IMR-90 (cell line): ENCODE measurements around the gene SPEG. TPM values are rescaled to one million over a fixed set of nuclear protein-coding genes. Genes with fewer than 3 reads are reported as not detected.
A peak's percentile ranks its signal among the peaks of the same experiment; 100 is the strongest.

Experiments used
- ATAC-seq: fragments of 200-7000 bp; cut with Tn5 transposase; 2 replicates; pipeline ENCODE4 v1.9.1; 2020; ENCODE audit warnings: low read depth, mild to moderate bottlenecking, moderate library complexity
- BruUV-seq: library from RNA; stranded (reverse); fragments of 400-500 nt; replicated peaks from 2 replicates; lab custom pipeline; 2021; lab: Mats Ljungman, UMichigan
- CTCF ChIA-PET: fragments of 300-600 bp; formaldehyde crosslinking; extraction: SDS; loops from one replicate; lab custom pipeline; 2021; ENCODE audit warnings: antibody characterized with exemption; lab: Yijun Ruan, JAX
- POLR2A ChIA-PET: fragments of 300-600 bp; sonication (Branson Sonifier 250); formaldehyde crosslinking; loops from one replicate; lab custom pipeline; 2022; ENCODE audit warnings: antibody characterized with exemption; ENCODE audit not compliant: unreplicated experiment; lab: Charles Lee
- DNase-seq: peaks from one replicate; pipeline ENCODE4 v3.0.0; 2013
- H2AFZ ChIP-seq: replicated peaks from 2 replicates; pipeline ENCODE3; 2013; ENCODE audit warnings: low read length, mild to moderate bottlenecking; ENCODE audit not compliant: poor library complexity
- H2AK5ac ChIP-seq: 2 replicates; pipeline ENCODE4 v1.6.1; 2013; ENCODE audit warnings: low read depth, low read length, inconsistent platforms
- H2AK9ac ChIP-seq: replicated peaks from 2 replicates; pipeline ENCODE3; 2013; ENCODE audit warnings: mild to moderate bottlenecking, low read depth, low read length, moderate library complexity; ENCODE audit not compliant: poor library complexity
- H2BK120ac ChIP-seq: 2 replicates; pipeline ENCODE4 v1.6.1; 2013; ENCODE audit warnings: low read depth, low read length, inconsistent platforms
- H2BK15ac ChIP-seq: 3 replicates; pipeline ENCODE4 v1.6.1; 2013; ENCODE audit warnings: low read depth, low read length, inconsistent platforms
- H2BK20ac ChIP-seq: 2 replicates; pipeline ENCODE4 v1.6.1; 2013; ENCODE audit warnings: low read depth, mild to moderate bottlenecking, inconsistent platforms, low read length, moderate library complexity
- H2BK5ac ChIP-seq: 2 replicates; pipeline ENCODE4 v1.6.1; 2013; ENCODE audit warnings: mild to moderate bottlenecking, low read depth, low read length, inconsistent platforms; ENCODE audit not compliant: poor library complexity, severe bottlenecking
- H3K14ac ChIP-seq: replicated peaks from 2 replicates; pipeline ENCODE4 v1.6.1; 2013; ENCODE audit warnings: low read depth, low read length, inconsistent platforms
- H3K18ac ChIP-seq: 2 replicates; pipeline ENCODE4 v1.6.1; 2013; ENCODE audit warnings: low read depth, low read length, control low read depth
- H3K23ac ChIP-seq: 2 replicates; pipeline ENCODE4 v1.6.1; 2013; ENCODE audit warnings: low read depth, low read length, inconsistent platforms
- H3K27ac ChIP-seq: 2 replicates; pipeline ENCODE4 v1.5.1; 2013; ENCODE audit warnings: mild to moderate bottlenecking, control low read depth, low read length; ENCODE audit not compliant: insufficient read depth
- H3K27me3 ChIP-seq: 2 replicates; pipeline ENCODE4 v1.6.1; 2013; ENCODE audit warnings: low read length; ENCODE audit not compliant: control insufficient read depth, insufficient read depth
- H3K36me3 ChIP-seq: 2 replicates; pipeline ENCODE4 v1.6.1; 2013; ENCODE audit warnings: low read length, mixed read lengths; ENCODE audit not compliant: control insufficient read depth, insufficient read depth
- H3K4ac ChIP-seq: 2 replicates; pipeline ENCODE4 v1.6.1; 2013; ENCODE audit warnings: low read depth, low read length, inconsistent platforms
- H3K4me1 ChIP-seq: 2 replicates; pipeline ENCODE4 v1.6.1; 2013; ENCODE audit warnings: low read length, mixed read lengths; ENCODE audit not compliant: control insufficient read depth, insufficient read depth
- H3K4me2 ChIP-seq: 2 replicates; pipeline ENCODE4 v1.6.1; 2013; ENCODE audit warnings: low read depth, mild to moderate bottlenecking, control low read depth, low read length, moderate library complexity
- H3K4me3 ChIP-seq: 2 replicates; pipeline ENCODE4 v1.5.1; 2013; ENCODE audit warnings: low read depth, mild to moderate bottlenecking, control low read depth, low read length, moderate library complexity; ENCODE audit not compliant: insufficient read depth
- H3K56ac ChIP-seq: 2 replicates; pipeline ENCODE4 v1.6.1; 2013; ENCODE audit warnings: low read length, inconsistent platforms; ENCODE audit not compliant: insufficient read depth; ENCODE audit errors: extremely low read depth
- H3K79me1 ChIP-seq, 2 experiments: 2 replicates each; pipeline ENCODE4 v1.6.1; 2013; ENCODE audit warnings: low read length in 2 of 2, inconsistent platforms in 1 of 2, low read depth in 1 of 2
- H3K9ac ChIP-seq: 2 replicates; pipeline ENCODE4 v1.6.1; 2013; ENCODE audit warnings: low read depth, low read length, control low read depth
- H3K9me1 ChIP-seq: 2 replicates; pipeline ENCODE4 v1.6.1; 2013; ENCODE audit warnings: low read length, inconsistent platforms; ENCODE audit not compliant: insufficient read depth
- H3K9me3 ChIP-seq: 2 replicates; pipeline ENCODE4 v1.6.1; 2013; ENCODE audit warnings: low read length; ENCODE audit not compliant: control insufficient read depth, insufficient read depth
- H4K20me1 ChIP-seq: 2 replicates; pipeline ENCODE4 v1.6.1; 2013; ENCODE audit warnings: low read length, inconsistent platforms; ENCODE audit not compliant: insufficient read depth
- H4K5ac ChIP-seq: 2 replicates; pipeline ENCODE4 v1.6.1; 2013; ENCODE audit warnings: mild to moderate bottlenecking, low read depth, low read length, control low read depth
- H4K8ac ChIP-seq, 2 experiments: 2 replicates each; pipeline ENCODE4 v1.6.1; 2013; ENCODE audit warnings: low read depth in 2 of 2, low read length in 2 of 2, control low read depth in 1 of 2, inconsistent platforms in 1 of 2
- H4K91ac ChIP-seq: 2 replicates; pipeline ENCODE4 v1.6.1; 2013; ENCODE audit warnings: low read depth, low read length, inconsistent platforms; ENCODE audit not compliant: insufficient read depth
- BHLHE40 ChIP-seq: fragments of 150-350 bp; IDR thresholded peaks from 2 replicates; pipeline ENCODE4 v1.6.1; 2016; ENCODE audit warnings: mild to moderate bottlenecking, low read depth, low read length
- CEBPB ChIP-seq: IDR thresholded peaks from 2 replicates; pipeline ENCODE4 v1.6.1; 2012; ENCODE audit warnings: low read depth, low read length, improper control_type of control experiment
- CHD1 ChIP-seq: IDR thresholded peaks from 2 replicates; pipeline ENCODE4 v1.6.1; 2012; ENCODE audit warnings: low read depth, low read length, improper control_type of control experiment
- FOS ChIP-seq: fragments of 150-350 bp; IDR thresholded peaks from 2 replicates; pipeline ENCODE4 v1.6.1; 2016; ENCODE audit warnings: low read depth, low read length
- MAFK ChIP-seq: IDR thresholded peaks from 2 replicates; pipeline ENCODE4 v1.6.1; 2012; ENCODE audit warnings: low read depth, low read length, improper control_type of control experiment
- MAZ ChIP-seq: IDR thresholded peaks from 2 replicates; pipeline ENCODE4 v1.6.1; 2012; ENCODE audit warnings: low read depth, mild to moderate bottlenecking, low read length, improper control_type of control experiment, moderate library complexity, borderline replicate concordance
- MXI1 ChIP-seq: IDR thresholded peaks from 2 replicates; pipeline ENCODE4 v1.6.1; 2012; ENCODE audit warnings: low read depth, mild to moderate bottlenecking, low read length, moderate library complexity, borderline replicate concordance
- NFE2L2 ChIP-seq: fragments of 150-350 bp; IDR thresholded peaks from 2 replicates; pipeline ENCODE4 v1.6.1; 2016; ENCODE audit warnings: low read depth, mild to moderate bottlenecking, low read length
- POLR2A ChIP-seq: IDR thresholded peaks from 2 replicates; pipeline ENCODE4 v1.6.1; 2012; ENCODE audit warnings: mild to moderate bottlenecking, low read depth, low read length
- RAD21 ChIP-seq: IDR thresholded peaks from 2 replicates; pipeline ENCODE4 v1.6.1; 2012; ENCODE audit warnings: low read length, improper control_type of control experiment
- RCOR1 ChIP-seq: IDR thresholded peaks from 2 replicates; pipeline ENCODE4 v1.6.1; 2012; ENCODE audit warnings: mild to moderate bottlenecking, low read length, improper control_type of control experiment; ENCODE audit not compliant: insufficient replicate concordance
- RFX5 ChIP-seq: IDR thresholded peaks from 2 replicates; pipeline ENCODE4 v1.8.0; 2012; ENCODE audit warnings: low read depth, mild to moderate bottlenecking, low read length, moderate library complexity
- SMC3 ChIP-seq: fragments of 150-350 bp; IDR thresholded peaks from 2 replicates; pipeline ENCODE4 v1.6.1; 2016; ENCODE audit warnings: low read depth, mild to moderate bottlenecking, antibody characterized with exemption, low read length, moderate library complexity
- WGBS, 2 experiments: methylation state at CpG; one replicate each; pipeline versions ENCODE4 v1.1.5 to v1.1.7; 2013; ENCODE audit warnings: missing lambda C conversion rate in 2 of 2; ENCODE audit not compliant: insufficient read length in 1 of 2; ENCODE audit errors: extremely low coverage in 2 of 2; 5-methylcytosine and 5-hydroxymethylcytosine counted together
- dilution Hi-C: fragments of 300-500 bp; cut with HindIII; formaldehyde crosslinking; loops from one replicate; pipeline ENCODE4 v1.14.3; 2018; ENCODE audit warnings: low sequenced_read_pairs; ENCODE audit not compliant: unreplicated experiment
- in situ Hi-C: fragments of 300-500 bp; cut with MboI; formaldehyde crosslinking; loops from 3 replicates; pipeline ENCODE4 v1.14.3; 2019; ENCODE audit warnings: low sequenced_read_pairs, inconsistent platforms, mixed read lengths
- intact Hi-C: fragments of 100-400 bp; cut with micrococcal nuclease; formaldehyde crosslinking; loops from 2 replicates; pipeline ENCODE4 v1.10.0; 2022
- polyA plus RNA-seq, 3 experiments: library from polyadenylated mRNA; depleted of rRNA; stranded (reverse); fragments of >200 nt; gene quantifications; 2 replicates each; pipeline ENCODE4 v1.2.3, GENCODE V29; 2012; ENCODE audit warnings: low replicate concordance in 1 of 3
- total RNA-seq: library from RNA; depleted of rRNA; stranded (reverse); fragments of >200 nt; gene quantifications from 2 replicates; pipeline ENCODE4 v1.2.3, GENCODE V29; 2012
- TF ChIP-seq, protein P1 (sequence below): conservative IDR thresholded peaks from 2 replicates; pipeline ENCODE4 v1.5.1; 2012; ENCODE audit warnings: mild to moderate bottlenecking, low read depth, low read length, improper control_type of control experiment
- TF ChIP-seq, protein P2 (sequence below): fragments of 150-350 bp; IDR thresholded peaks from 2 replicates; pipeline ENCODE4 v1.6.1; 2017; ENCODE audit warnings: mild to moderate bottlenecking, antibody characterized with exemption, low read length, low read depth
- TF ChIP-seq, protein P3 (sequence below): fragments of 150-350 bp; IDR thresholded peaks from 2 replicates; pipeline ENCODE4 v1.6.1; 2016; ENCODE audit warnings: low read depth, mild to moderate bottlenecking, low read length, moderate library complexity, borderline replicate concordance

The SPEG gene
- total and polyA plus RNA-seq, 2 of the 4 experiments (the other 2 are of a cell fraction), result 6.8 to 81.6 TPM

DNA sequence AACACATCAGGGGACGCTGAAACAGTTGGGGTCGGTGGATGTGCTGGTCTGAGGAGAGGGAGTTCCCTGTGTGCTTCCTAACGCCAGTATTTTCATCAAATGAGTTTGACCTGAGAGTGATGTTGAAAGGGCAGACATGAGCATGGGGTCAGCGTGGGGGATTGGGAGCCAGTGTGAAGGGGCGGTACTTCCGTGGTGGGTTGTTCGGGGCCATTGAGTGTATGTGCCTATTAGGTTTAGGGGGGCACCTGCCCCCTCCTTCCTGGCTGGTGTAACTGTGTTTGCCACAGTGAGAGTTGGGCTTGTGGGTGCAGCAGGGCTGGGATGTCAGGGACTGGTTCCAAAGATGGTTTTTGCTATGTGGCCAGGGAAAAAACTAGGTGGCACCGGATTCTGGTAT, 24.4 kb downstream of the SPEG start:
- intact Hi-C loops, result loop anchor here (5.0 kb wide), 1 partner anchor 63 kb away; no protein-coding TSS in a partner anchor
- no TSS peak for BruUV-seq
- Histone ChIP-seq H4K91ac (peak overlapping the region; percentile 69), H3K9me3 (no peaks in the 10 kb centered on the region), H3K27me3 (no peaks in the 10 kb centered on the region), H3K14ac (0 out of 2 replicates have a peak overlapping the region, but pooled peaks have one; percentile 31), H4K8ac (no peak overlapping the region), H2BK120ac (no peak overlapping the region), H3K36me3 (peaks cover 17% of the 10 kb centered on the region; the same call in 1 of the 2 replicates), H3K56ac (no peak overlapping the region), H2BK5ac (no peak overlapping the region), H2AK9ac (peak overlapping the region; percentile 57), H3K79me1 (peaks cover 6 to 41% of the 10 kb centered on the region in 2 experiments), H3K4ac (peak overlapping the region; percentile 64), H3K4me2 (no peak overlapping the region), H3K27ac (no peak overlapping the region), H4K5ac (no peak overlapping the region), H3K4me1 (peaks cover 29% of the 10 kb centered on the region), H3K18ac (no peak overlapping the region), H3K4me3 (no peak overlapping the region), H2AK5ac (peak overlapping the region; percentile 75; the same call in 1 of the 2 replicates), H2BK20ac (no peak overlapping the region), H2AFZ (no peak overlapping the region), H4K20me1 (no peaks in the 10 kb centered on the region), H2BK15ac (no peak overlapping the region), H3K9ac (no peak overlapping the region), H3K23ac (no peak overlapping the region), H3K9me1 (peaks cover 21% of the 10 kb centered on the region)
- in situ Hi-C loops, result no loop called here
- TF ChIP-seq RCOR1, result no peak
- TF ChIP-seq, protein P1, sequence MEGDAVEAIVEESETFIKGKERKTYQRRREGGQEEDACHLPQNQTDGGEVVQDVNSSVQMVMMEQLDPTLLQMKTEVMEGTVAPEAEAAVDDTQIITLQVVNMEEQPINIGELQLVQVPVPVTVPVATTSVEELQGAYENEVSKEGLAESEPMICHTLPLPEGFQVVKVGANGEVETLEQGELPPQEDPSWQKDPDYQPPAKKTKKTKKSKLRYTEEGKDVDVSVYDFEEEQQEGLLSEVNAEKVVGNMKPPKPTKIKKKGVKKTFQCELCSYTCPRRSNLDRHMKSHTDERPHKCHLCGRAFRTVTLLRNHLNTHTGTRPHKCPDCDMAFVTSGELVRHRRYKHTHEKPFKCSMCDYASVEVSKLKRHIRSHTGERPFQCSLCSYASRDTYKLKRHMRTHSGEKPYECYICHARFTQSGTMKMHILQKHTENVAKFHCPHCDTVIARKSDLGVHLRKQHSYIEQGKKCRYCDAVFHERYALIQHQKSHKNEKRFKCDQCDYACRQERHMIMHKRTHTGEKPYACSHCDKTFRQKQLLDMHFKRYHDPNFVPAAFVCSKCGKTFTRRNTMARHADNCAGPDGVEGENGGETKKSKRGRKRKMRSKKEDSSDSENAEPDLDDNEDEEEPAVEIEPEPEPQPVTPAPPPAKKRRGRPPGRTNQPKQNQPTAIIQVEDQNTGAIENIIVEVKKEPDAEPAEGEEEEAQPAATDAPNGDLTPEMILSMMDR, result no peak
- no peak for TF ChIP-seq CEBPB
- TF ChIP-seq RFX5, result no peak
- TF ChIP-seq NFE2L2, result no peak
- TF ChIP-seq MAZ, result no peak
- TF ChIP-seq CHD1, result no peak
- no peak for TF ChIP-seq SMC3
- no peak for TF ChIP-seq BHLHE40
- TF ChIP-seq FOS, result no peak
- TF ChIP-seq RAD21, result no peak
- no peak for TF ChIP-seq POLR2A
- TF ChIP-seq, protein P2, sequence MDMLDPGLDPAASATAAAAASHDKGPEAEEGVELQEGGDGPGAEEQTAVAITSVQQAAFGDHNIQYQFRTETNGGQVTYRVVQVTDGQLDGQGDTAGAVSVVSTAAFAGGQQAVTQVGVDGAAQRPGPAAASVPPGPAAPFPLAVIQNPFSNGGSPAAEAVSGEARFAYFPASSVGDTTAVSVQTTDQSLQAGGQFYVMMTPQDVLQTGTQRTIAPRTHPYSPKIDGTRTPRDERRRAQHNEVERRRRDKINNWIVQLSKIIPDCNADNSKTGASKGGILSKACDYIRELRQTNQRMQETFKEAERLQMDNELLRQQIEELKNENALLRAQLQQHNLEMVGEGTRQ, result no peak
- TF ChIP-seq MXI1, result no peak
- TF ChIP-seq, protein P3, sequence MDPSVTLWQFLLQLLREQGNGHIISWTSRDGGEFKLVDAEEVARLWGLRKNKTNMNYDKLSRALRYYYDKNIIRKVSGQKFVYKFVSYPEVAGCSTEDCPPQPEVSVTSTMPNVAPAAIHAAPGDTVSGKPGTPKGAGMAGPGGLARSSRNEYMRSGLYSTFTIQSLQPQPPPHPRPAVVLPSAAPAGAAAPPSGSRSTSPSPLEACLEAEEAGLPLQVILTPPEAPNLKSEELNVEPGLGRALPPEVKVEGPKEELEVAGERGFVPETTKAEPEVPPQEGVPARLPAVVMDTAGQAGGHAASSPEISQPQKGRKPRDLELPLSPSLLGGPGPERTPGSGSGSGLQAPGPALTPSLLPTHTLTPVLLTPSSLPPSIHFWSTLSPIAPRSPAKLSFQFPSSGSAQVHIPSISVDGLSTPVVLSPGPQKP, result no peak
- no peak for TF ChIP-seq MAFK
- dilution Hi-C loops, result no loop called here
- DNase-seq (no peak), ATAC-seq (no peak)
- 0% methylated on average over 1 of the region's 8 CpGs; no CpG with 5 or more reads in 1 of the 2 experiments for WGBS, 2 experiments
- POLR2A ChIA-PET, result no interaction called here
- CTCF ChIA-PET, result interaction anchor here (1.0 to 2.0 kb wide), 8 partner anchors 13 to 72 kb away, joined by 3 to 7 read pairs (median 5); partner anchors contain the start of gene DNPEP
